Upper lobe of left lung (tissue), 6 donors: ENCODE data around the gene CTSF. TPM values are rescaled to one million over a fixed set of nuclear protein-coding genes. Genes with fewer than 3 reads are reported as not detected.

Experiments used
- ATAC-seq, 2 donors: fragments of 200-7000 bp; cut with Tn5 transposase; one replicate each; pipeline ENCODE4 v1.9.1; 2022; ENCODE audit warnings: mild to moderate bottlenecking in 2 of 2, moderate library complexity in 2 of 2; ENCODE audit not compliant: low FRiP score in 2 of 2
- DNase-seq, 2 donors: peaks; one replicate each; pipeline ENCODE4 v3.0.0-alpha.2; 2019 to 2020
- H3K27ac ChIP-seq, 4 donors: fragments of 200-600 bp; sonication (generic); one replicate each; pipeline ENCODE4 v1.5.1; 2016 to 2019
- H3K27me3 ChIP-seq, 4 donors: fragments of 200-600 bp; sonication (generic); one replicate each; pipeline ENCODE4 v1.5.1; 2017 to 2019
- H3K36me3 ChIP-seq, 4 donors: fragments of 200-600 bp; sonication (generic); one replicate each; pipeline ENCODE4 v1.5.1; 2016 to 2019
- H3K4me1 ChIP-seq, 4 donors: fragments of 200-600 bp; sonication (generic); one replicate each; pipeline ENCODE4 v1.5.1; 2018 to 2019
- H3K4me3 ChIP-seq, 4 donors: fragments of 200-600 bp; sonication (generic); one replicate each; pipeline ENCODE4 v1.5.1; 2017 to 2019; ENCODE audit warnings: mild to moderate bottlenecking in 2 of 4, moderate library complexity in 1 of 4
- H3K9me3 ChIP-seq, 4 donors: fragments of 200-600 bp; sonication (generic); one replicate each; pipeline ENCODE4 v1.5.1; 2018 to 2019
- EP300 ChIP-seq, 4 donors: sonication (generic); formaldehyde crosslinking; IDR thresholded peaks; one replicate each; pipeline ENCODE4 v1.5.1; 2017; ENCODE audit warnings: antibody characterized with exemption in 4 of 4, control low read depth in 2 of 4
- POLR2A ChIP-seq, 4 donors: fragments of 450-650 bp; IDR thresholded peaks; one replicate each; pipeline ENCODE4 v1.5.1; 2016 to 2017; ENCODE audit warnings: antibody characterized with exemption in 4 of 4, mild to moderate bottlenecking in 2 of 4
- POLR2AphosphoS5 ChIP-seq, 2 donors: sonication (generic); formaldehyde crosslinking; IDR thresholded peaks; one replicate each; pipeline ENCODE4 v1.5.1; 2017; ENCODE audit warnings: antibody characterized with exemption in 2 of 2
- WGBS, 2 donors: methylation state at CpG; one replicate each; pipeline ENCODE4 v1.1.5; 2017 to 2018; 5-methylcytosine and 5-hydroxymethylcytosine counted together
- total RNA-seq, 6 donors: library from RNA; depleted of rRNA in 4 of 6; stranded (reverse); fragments of >200 nt in 4 of 6; gene quantifications; one replicate each; pipeline versions ENCODE4 v1.1.0 to v1.2.1, GENCODE V29; 2016 to 2021
- TF ChIP-seq, protein P1 (sequence below), 6 experiments: fragments of 450-650 bp in 4 of 6; fragments of 200-600 bp in 2 of 6; sonication (generic) in 2 of 6; IDR thresholded peaks; one replicate each; pipeline ENCODE4 v1.5.1; 2016 to 2019; ENCODE audit warnings: antibody characterized with exemption in 6 of 6
- donor health status: DM: no; HTN: no; CAD: no; lungs with moderate emphysema.
- donor health status: DM: no; HTN: yes; CAD: no; lungs with severe emphysema.

The CTSF gene
- 10 to 100 TPM; 28.5 to 81.7 (median 40.3) TPM for total RNA-seq

DNA sequence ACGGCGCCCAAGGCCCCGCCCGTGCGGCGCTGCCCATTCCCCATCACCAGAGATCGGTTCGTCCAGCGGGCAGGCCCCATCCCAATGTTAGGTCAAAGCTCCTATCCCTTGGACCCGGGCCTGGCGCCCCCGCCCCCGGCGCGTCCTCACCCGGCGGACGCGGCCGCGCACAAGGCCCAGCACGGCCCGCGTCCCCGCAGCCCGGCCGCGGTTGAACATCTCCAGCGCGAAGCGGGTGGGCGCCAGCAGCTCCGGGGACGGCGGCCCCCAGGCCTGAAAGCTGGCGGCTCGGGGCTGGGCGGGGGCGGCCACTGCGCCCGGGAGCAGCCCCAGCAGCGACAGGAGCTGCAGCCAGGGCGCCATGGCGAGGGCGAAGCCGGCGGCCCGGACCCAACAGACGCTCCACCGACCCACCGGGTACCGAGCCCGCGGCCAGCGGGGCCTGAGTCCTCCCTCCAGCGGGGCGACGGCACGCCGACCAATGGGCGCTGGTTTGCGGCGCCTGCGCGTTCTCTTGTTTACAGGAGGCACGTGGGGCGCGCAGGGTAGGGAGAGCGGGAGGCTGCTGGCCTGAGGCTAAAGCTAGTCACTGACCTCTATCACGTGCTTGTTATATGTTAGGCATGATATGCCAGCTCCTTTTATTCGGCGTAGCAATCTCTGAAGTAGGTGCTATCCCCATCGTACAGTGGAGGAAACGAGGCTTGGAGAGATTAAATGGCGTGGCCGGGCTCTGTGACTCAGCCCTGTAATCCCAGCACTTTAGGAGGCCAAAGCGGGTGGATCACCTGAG, at the start of gene CTSF:
TSS of gene CTSF (minus strand) at position 483 of the 793 bp plus-strand sequence. CDS start at position 363, 120 bp downstream.
- DNase-seq (peak; percentile 88 to 98), ATAC-seq (peak; percentile 84 to 97)
- Histone ChIP-seq H3K27ac (peak within 1 kb of the TSS in 2 of 4 donors; percentile 30 to 68), H3K9me3 (no peaks in the 10 kb centered on the region), H3K27me3 (no peaks in the 10 kb centered on the region), H3K4me3 (peak within 1 kb of the TSS; percentile 64 to 77 (median 70)), H3K4me1 (peaks cover 10 to 17% (median 12%) of the 10 kb centered on the region in 4 donors), H3K36me3 (peaks cover 0 to 8% (median 0%) of the 10 kb centered on the region in 4 donors)
- TF ChIP-seq EP300 (IDR thresholded peaks at IDR 0.05) (no peak), POLR2A (IDR thresholded peaks at IDR 0.05) (peak in 1 of 4 donors; percentile 57), POLR2AphosphoS5 (IDR thresholded peaks at IDR 0.05) (peak in 1 of 2 donors; percentile 17)
- TF ChIP-seq, protein P1, sequence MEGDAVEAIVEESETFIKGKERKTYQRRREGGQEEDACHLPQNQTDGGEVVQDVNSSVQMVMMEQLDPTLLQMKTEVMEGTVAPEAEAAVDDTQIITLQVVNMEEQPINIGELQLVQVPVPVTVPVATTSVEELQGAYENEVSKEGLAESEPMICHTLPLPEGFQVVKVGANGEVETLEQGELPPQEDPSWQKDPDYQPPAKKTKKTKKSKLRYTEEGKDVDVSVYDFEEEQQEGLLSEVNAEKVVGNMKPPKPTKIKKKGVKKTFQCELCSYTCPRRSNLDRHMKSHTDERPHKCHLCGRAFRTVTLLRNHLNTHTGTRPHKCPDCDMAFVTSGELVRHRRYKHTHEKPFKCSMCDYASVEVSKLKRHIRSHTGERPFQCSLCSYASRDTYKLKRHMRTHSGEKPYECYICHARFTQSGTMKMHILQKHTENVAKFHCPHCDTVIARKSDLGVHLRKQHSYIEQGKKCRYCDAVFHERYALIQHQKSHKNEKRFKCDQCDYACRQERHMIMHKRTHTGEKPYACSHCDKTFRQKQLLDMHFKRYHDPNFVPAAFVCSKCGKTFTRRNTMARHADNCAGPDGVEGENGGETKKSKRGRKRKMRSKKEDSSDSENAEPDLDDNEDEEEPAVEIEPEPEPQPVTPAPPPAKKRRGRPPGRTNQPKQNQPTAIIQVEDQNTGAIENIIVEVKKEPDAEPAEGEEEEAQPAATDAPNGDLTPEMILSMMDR (IDR thresholded peaks at IDR 0.05): no peak
- WGBS, 2 donors: 11% methylated on average over 19 to 24 of the region's 77 CpGs

DNA sequence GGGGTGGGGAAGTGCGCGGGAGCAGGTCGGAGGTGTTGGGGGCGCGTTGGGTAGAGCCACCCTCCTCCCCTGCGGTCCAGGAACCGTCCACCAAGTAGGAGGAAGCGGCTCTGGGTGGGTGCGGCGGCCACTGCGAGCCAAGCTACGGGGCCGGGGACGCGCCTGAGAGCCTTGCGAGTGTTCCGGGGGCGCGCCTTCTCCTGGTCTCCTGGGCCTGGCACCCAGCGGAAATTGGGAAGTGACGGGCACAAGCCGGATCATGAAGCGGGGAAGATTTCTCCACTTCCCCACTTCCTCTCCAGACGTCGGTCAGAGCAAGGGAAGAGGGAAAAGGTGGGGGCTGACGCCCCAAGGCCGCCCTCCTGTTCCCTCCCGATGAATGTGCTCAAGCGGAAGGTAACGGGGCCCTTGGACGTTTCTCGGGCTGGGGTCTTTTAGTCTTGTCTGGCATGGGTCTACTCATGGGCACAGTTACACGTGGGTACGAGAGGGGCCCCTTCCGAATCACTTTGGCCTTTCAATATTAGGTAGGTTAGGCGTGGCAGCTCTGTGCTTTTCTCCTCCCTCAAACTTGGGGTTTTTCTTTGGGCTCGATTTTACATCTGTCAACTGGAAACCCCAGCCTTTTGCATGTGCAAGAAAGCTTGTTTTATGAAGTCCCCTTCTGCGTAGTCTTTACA, 48.9 kb upstream of the CTSF start:
- DNase-seq (peak in 1 of 2 donors; percentile 91), ATAC-seq (peak; percentile 70 to 81)
- Histone ChIP-seq H3K27me3 (no peaks in the 10 kb centered on the region), H3K4me3 (peak overlapping the region; percentile 62 to 88 (median 77)), H3K4me1 (peaks cover 46 to 58% (median 50%) of the 10 kb centered on the region in 4 donors), H3K36me3 (peaks cover 0 to 16% (median 0%) of the 10 kb centered on the region in 4 donors), H3K9me3 (no peaks in the 10 kb centered on the region), H3K27ac (peak overlapping the region; percentile 95 to 97 (median 96))
- WGBS, 2 donors: 0% methylated on average over 13 to 31 of the region's 38 CpGs
- TF ChIP-seq EP300 (IDR thresholded peaks at IDR 0.05) (no peak), POLR2A (IDR thresholded peaks at IDR 0.05) (peak in 1 of 4 donors; percentile 9), POLR2AphosphoS5 (IDR thresholded peaks at IDR 0.05) (peak in 1 of 2 donors; percentile 9)
- TF ChIP-seq, protein P1 (IDR thresholded peaks at IDR 0.05): no peak

DNA sequence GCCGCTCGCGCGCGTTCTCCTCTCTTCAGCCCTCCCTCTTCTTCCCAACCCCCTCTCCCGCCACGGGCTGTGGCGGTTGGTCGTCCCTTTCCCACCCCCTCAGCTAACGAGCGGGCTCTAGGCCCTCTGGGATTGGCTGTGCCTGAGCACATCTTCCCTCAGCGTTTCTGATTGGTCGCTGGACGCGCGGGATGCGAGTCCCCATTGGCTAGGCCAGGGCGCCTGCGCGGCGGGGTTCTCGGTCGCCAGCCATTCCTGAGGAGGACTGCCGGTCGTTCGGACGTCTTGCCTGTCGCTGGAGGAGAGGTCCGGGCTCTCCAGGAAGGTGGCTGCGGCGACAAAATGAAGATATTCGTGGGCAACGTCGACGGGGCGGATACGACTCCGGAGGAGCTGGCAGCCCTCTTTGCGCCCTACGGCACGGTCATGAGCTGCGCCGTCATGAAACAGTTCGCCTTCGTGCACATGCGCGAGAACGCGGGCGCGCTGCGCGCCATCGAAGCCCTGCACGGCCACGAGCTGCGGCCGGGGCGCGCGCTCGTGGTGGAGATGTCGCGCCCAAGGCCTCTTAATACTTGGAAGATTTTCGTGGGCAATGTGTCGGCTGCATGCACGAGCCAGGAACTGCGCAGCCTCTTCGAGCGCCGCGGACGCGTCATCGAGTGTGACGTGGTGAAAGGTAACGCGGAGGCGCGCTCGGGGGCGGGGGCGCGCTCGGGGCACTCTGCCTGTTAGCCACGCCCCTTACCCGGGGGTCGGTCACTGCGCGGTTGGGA, 48.2 kb upstream of the CTSF start, which contains the start of gene RBM14:
TSS of gene RBM14 (plus strand) at position 252 of the 776 bp plus-strand sequence. CDS start at position 343, 91 bp downstream.
- ATAC-seq: peak; percentile 97 to 98

DNA sequence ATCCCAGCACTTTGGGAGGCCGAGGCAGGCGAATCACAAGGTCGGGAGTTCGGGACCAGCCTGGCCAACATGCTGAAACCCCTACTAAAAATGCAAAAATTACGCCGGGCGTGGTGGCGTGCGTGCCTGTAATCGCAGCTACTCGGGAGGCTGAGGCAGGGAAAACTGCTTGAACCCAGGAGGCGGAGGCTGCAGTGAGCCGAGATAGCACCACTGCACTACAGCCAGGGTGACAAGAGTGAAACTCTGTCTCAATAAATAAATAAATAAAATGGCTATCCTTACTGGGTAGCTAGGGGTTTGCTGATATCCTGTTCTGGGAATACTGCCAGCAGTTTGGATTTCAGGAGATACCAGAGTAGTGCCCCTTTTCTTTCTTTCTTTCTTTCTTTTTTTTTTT, 45.7 kb upstream of the CTSF start:
- WGBS, 2 donors: 92 to 95% methylated on average over 13 of the region's 13 CpGs

More for the DNA sequence above, 48.2 kb upstream of the CTSF start, which contains the start of gene RBM14:
- H3K9me3 ChIP-seq: no peaks in the 10 kb centered on the region
- peak within 1 kb of the TSS; percentile 95 to 97 (median 96) for H3K27ac ChIP-seq
- no peaks in the 10 kb centered on the region for H3K27me3 ChIP-seq
- peaks cover 40 to 50% (median 44%) of the 10 kb centered on the region in 4 donors for H3K4me1 ChIP-seq
- peaks cover 0 to 16% (median 0%) of the 10 kb centered on the region in 4 donors for H3K36me3 ChIP-seq
- TF ChIP-seq POLR2AphosphoS5 (IDR thresholded peaks at IDR 0.05): peak; percentile 99 to 100
- TF ChIP-seq, protein P1 (IDR thresholded peaks at IDR 0.05): peak in 1 of 6 experiments; percentile 23
- peak in 1 of 4 donors; percentile 78 for TF ChIP-seq EP300 (IDR thresholded peaks at IDR 0.05)
- TF ChIP-seq POLR2A (IDR thresholded peaks at IDR 0.05): peak in 3 of 4 donors; percentile 96 to 100 (median 99)
- H3K4me3 ChIP-seq: peak within 1 kb of the TSS; percentile 69 to 88 (median 77)
- 0 to 1% methylated on average over 20 to 37 of the region's 90 CpGs for WGBS, 2 donors
- DNase-seq: peak; percentile 98 to 99

More for the DNA sequence above, 45.7 kb upstream of the CTSF start:
- Histone ChIP-seq H3K4me1 (peaks cover 21 to 26% (median 23%) of the 10 kb centered on the region in 4 donors), H3K36me3 (peaks cover 0 to 13% (median 0%) of the 10 kb centered on the region in 4 donors), H3K4me3 (no peak overlapping the region), H3K27me3 (no peaks in the 10 kb centered on the region), H3K27ac (no peak overlapping the region), H3K9me3 (no peaks in the 10 kb centered on the region)
- TF ChIP-seq, protein P1 (IDR thresholded peaks at IDR 0.05): no peak
- TF ChIP-seq POLR2A (IDR thresholded peaks at IDR 0.05): no peak
- TF ChIP-seq EP300 (IDR thresholded peaks at IDR 0.05): no peak
- no peak for TF ChIP-seq POLR2AphosphoS5 (IDR thresholded peaks at IDR 0.05)
- no peak for ATAC-seq
- DNase-seq: no peak
